AG04449 (cell line): ENCODE measurements around the gene DENND4A.
"Not testable (repeated sequence)": the region's sequence is repeated elsewhere in the genome, so short reads cannot be mapped to it uniquely, and the experiment has no call there.

Source experiments
- CTCF ChIA-PET: fragments of 350-600 bp; formaldehyde crosslinking; extraction: SDS; loops from one replicate; lab custom pipeline; 2021; ENCODE audit warnings: antibody characterized with exemption; lab: Yijun Ruan, JAX
- POLR2A ChIA-PET: fragments of 400-600, 350-600 bp; formaldehyde crosslinking; extraction: SDS; loops from one replicate; lab custom pipeline; 2020; ENCODE audit warnings: antibody characterized with exemption, inconsistent platforms; lab: Yijun Ruan, JAX
- DNase-seq: peaks from one replicate; pipeline ENCODE4 v3.0.0-alpha.2; 2010; ENCODE audit warnings: low read depth, low spot score
- H3K4me3 ChIP-seq: 2 replicates; pipeline ENCODE4 v1.5.1; 2011; ENCODE audit warnings: low read depth, mild to moderate bottlenecking, control low read depth, low read length
- TF ChIP-seq, protein P1 (sequence below): IDR thresholded peaks from one replicate; pipeline ENCODE4 v1.5.1; 2011; ENCODE audit warnings: mild to moderate bottlenecking, moderate library complexity, low read length, control low read depth, inconsistent platforms; ENCODE audit not compliant: insufficient read depth; ENCODE audit errors: missing control alignments

The DENND4A gene

DNA sequence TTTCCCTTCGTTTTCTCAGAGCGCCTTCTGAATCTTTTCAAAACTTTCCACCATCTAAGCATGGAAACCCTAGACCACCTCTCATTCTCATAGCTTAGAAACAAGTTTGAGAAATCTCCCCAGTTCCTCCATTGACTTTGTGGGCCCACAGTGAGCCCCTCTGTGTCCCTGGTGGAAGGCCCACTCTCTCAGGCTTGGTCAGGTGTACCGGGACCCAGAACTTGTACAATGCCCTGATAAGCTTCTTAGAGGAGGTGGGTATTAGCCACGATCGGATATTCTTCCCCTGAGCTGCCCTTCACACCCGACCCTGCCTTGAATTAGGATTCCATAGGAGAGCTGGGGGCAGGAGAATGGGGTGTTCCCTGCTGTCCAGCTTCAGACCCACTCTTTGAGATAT is 170.5 kb downstream of the DENND4A start, which contains the start of gene SLC24A1:
TSS of gene SLC24A1 (plus strand) at position 301 of the 400 bp plus-strand sequence. CDS start 2,143 bp downstream, outside the sequence.
- TF ChIP-seq, protein P1, sequence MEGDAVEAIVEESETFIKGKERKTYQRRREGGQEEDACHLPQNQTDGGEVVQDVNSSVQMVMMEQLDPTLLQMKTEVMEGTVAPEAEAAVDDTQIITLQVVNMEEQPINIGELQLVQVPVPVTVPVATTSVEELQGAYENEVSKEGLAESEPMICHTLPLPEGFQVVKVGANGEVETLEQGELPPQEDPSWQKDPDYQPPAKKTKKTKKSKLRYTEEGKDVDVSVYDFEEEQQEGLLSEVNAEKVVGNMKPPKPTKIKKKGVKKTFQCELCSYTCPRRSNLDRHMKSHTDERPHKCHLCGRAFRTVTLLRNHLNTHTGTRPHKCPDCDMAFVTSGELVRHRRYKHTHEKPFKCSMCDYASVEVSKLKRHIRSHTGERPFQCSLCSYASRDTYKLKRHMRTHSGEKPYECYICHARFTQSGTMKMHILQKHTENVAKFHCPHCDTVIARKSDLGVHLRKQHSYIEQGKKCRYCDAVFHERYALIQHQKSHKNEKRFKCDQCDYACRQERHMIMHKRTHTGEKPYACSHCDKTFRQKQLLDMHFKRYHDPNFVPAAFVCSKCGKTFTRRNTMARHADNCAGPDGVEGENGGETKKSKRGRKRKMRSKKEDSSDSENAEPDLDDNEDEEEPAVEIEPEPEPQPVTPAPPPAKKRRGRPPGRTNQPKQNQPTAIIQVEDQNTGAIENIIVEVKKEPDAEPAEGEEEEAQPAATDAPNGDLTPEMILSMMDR: no peak
- no peak within 1 kb of the TSS for H3K4me3 ChIP-seq
- ChIA-PET CTCF (interaction anchor here (0.6 to 5.9 kb wide), 4 partner anchors 9 to 229 kb away, joined by 4 to 45 read pairs (median 4); partner anchors contain the start of gene INTS14), POLR2A (interaction anchor here (1.5 kb wide), 1 partner anchor 11 kb away, joined by 3 read pairs; the partner anchor contains the start of gene INTS14)
- DNase-seq: no peak

DNA sequence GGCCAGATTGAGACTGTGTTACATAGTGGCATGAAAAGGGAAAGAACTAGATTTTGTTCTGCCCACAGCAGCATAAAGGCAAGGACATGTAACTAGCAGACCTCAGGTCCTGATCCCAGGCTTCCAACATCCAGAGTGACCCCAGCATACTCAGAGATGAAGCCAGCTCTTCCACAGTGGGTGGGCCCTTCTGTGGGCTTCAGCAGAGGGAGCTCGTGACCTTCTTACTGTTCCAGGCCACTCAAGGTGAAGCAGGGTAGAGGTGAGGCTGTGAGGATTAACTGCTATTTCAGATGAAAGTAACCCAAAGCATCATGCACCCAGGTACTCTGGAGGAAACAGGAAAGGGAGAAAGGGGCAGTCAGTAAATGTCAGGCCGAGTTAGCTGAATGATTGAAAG is 171.3 kb downstream of the DENND4A start:
- POLR2A ChIA-PET: interaction anchor here (1.5 kb wide), 1 partner anchor 10 kb away, joined by 3 read pairs; the partner anchor contains the start of gene INTS14
- CTCF ChIA-PET: interaction anchor here (0.8 to 5.9 kb wide), 4 partner anchors 10 to 230 kb away, joined by 3 to 45 read pairs (median 4); partner anchors contain the start of gene INTS14
- no peak for DNase-seq

GRCh38 chr15:65619626-65620290 is 172.3 kb downstream of the DENND4A start:
- DNase-seq: no peak
- ChIA-PET POLR2A (no interaction called here), CTCF (interaction anchor here (1.0 to 1.8 kb wide), 3 partner anchors 9 to 19 kb away, joined by 3 to 9 read pairs (median 8); partner anchors contain the start of gene INTS14)
- TF ChIP-seq, protein P1: no peak
- H3K4me3 ChIP-seq: no peak overlapping the region

More for the DNA sequence above, 171.3 kb downstream of the DENND4A start:
- H3K4me3 ChIP-seq: no peak overlapping the region
- TF ChIP-seq, protein P1: no peak

DNA sequence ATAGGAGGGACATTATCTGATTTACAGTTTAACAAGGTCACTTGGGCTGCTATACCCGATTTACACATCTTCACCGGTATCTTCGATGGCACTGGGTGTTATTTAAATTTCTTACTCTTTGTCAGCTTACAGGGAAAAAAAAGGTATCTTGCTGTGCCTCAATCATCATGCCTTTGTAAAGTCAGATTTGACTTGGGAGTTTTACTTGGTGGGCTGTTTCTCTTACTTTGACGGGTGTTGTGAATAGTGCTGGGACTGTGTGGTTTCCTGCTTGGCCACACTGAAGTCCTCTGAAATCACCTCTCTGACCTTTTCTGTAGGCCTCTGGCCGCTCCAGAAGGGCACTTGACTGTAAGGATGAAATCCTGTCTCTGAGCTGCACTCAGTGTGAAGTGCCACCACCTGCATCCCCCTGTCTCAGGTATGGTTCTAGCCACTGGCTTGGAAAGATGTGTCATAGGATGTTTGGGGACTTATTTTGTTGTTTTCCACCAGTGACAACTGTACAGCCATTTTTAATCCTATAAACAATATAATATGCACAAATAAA is 173.5 kb downstream of the DENND4A start:
- POLR2A ChIA-PET: no interaction called here
- CTCF ChIA-PET: interaction anchor here (1.4 to 1.8 kb wide), 3 partner anchors 8 to 20 kb away, joined by 5 to 9 read pairs (median 8); partner anchors contain the start of gene INTS14
- no peak overlapping the region for H3K4me3 ChIP-seq
- TF ChIP-seq, protein P1: no peak
- DNase-seq: no peak

- POLR2A ChIA-PET, H3K4me3 ChIP-seq, DNase-seq, CTCF ChIA-PET: not testable (repeated sequence)
These were observed 176.2 kb downstream of the DENND4A start for GRCh38 chr15:65615887-65616286.

GRCh38 chr15:65612949-65613744 is 178.9 kb downstream of the DENND4A start:
- no peak for DNase-seq
- CTCF ChIA-PET: interaction anchor here (0.7 to 3.7 kb wide), 7 partner anchors 9 to 256 kb away, joined by 3 to 27 read pairs (median 4); partner anchors contain the start of genes RAB11A and SLC24A1
- POLR2A ChIA-PET: no interaction called here
- TF ChIP-seq, protein P1: no peak
- no peak overlapping the region for H3K4me3 ChIP-seq
